HepG2 (cell line): Measurements from ENCODE around the gene LIMK2. TPM values are rescaled to one million over a fixed set of nuclear protein-coding genes. Genes with fewer than 3 reads are reported as not detected.

ENCODE experiments used
- ATAC-seq: fragments of 200-7000 bp; cut with Tn5 transposase; 3 replicates; pipeline ENCODE4 v1.9.1; 2020; ENCODE audit warnings: mild to moderate bottlenecking, moderate library complexity
- Bru-seq: library from RNA; stranded (reverse); fragments of 400-500 nt; gene quantifications from one replicate; lab custom pipeline; 2021; lab: Mats Ljungman, UMichigan
- BruChase-seq, 2 experiments: library from RNA; stranded (reverse); fragments of 400-500 nt; gene quantifications; one replicate each; lab custom pipeline; 2021; lab: Mats Ljungman, UMichigan
- BruUV-seq: library from RNA; stranded (reverse); fragments of 400-500 nt; replicated peaks from 2 replicates; lab custom pipeline; 2021; lab: Mats Ljungman, UMichigan
- CTCF ChIA-PET: fragments of 300-600 bp; formaldehyde crosslinking; extraction: SDS; loops from one replicate; lab custom pipeline; 2021; ENCODE audit warnings: low total read pairs, inconsistent platforms, low intra/inter-chr PET ratio; lab: Yijun Ruan, JAX
- POLR2A ChIA-PET: fragments of 350-600 bp; sonication (Branson Sonifier 250); formaldehyde crosslinking; loops from one replicate; lab custom pipeline; 2020; ENCODE audit warnings: antibody characterized with exemption, inconsistent platforms; lab: Yijun Ruan, JAX
- DNase-seq: peaks from one replicate; pipeline ENCODE4 v3.0.0-alpha.2; 2015; ENCODE audit warnings: low spot score
- FAIRE-seq: peaks from 3 replicates; lab custom pipeline; 2011; peaks lifted over from hg19 to GRCh38; lab: Jason Lieb, UNC
- H2AFZ ChIP-seq: one replicate; pipeline ENCODE4 v1.6.1; 2011; ENCODE audit warnings: low read length, inconsistent platforms
- H3K27ac ChIP-seq: fragments of 300-600 bp; 3 replicates; pipeline ENCODE4 v1.8.0; 2011; ENCODE audit warnings: mixed run types, mild to moderate bottlenecking, mixed read lengths, low read length, inconsistent platforms; ENCODE audit not compliant: insufficient read depth; ENCODE audit errors: extremely low read length
- H3K27me3 ChIP-seq, 2 experiments: fragments of 200-600 bp in 1 of 2; 2 replicates in 1 of 2; 3 replicates in 1 of 2; pipeline versions ENCODE4 v1.6.0 to v1.8.0; 2011; ENCODE audit warnings: low read length in 2 of 2, mild to moderate bottlenecking in 2 of 2, moderate library complexity in 2 of 2, inconsistent platforms in 1 of 2; ENCODE audit not compliant: insufficient read depth in 2 of 2, control insufficient read depth in 1 of 2
- H3K36me3 ChIP-seq, 2 experiments: fragments of 200-600 bp in 1 of 2; replicated peaks in 1 of 2; 2 replicates in 1 of 2; 3 replicates in 1 of 2; pipeline versions ENCODE4 v1.5.1 to v1.8.0; 2011; ENCODE audit warnings: low read length in 2 of 2, inconsistent platforms in 1 of 2; ENCODE audit not compliant: insufficient read depth in 2 of 2, control insufficient read depth in 1 of 2
- H3K4me1 ChIP-seq: 2 replicates; pipeline ENCODE4 v1.5.1; 2012; ENCODE audit warnings: low read length, inconsistent platforms; ENCODE audit not compliant: insufficient read depth
- H3K4me2 ChIP-seq: 2 replicates; pipeline ENCODE4 v1.6.0; 2011; ENCODE audit warnings: low read depth, low read length, inconsistent platforms
- H3K4me3 ChIP-seq, 3 experiments: fragments of 200-600 bp in 1 of 3; sonication (generic), shearing (Covaris generic) in 1 of 3; replicated peaks in 1 of 3; 2 replicates each; pipeline ENCODE4 v1.5.1; 2011 to 2016; ENCODE audit warnings: low read length in 3 of 3, inconsistent platforms in 2 of 3, low read depth in 2 of 3, mild to moderate bottlenecking in 2 of 3, control low read depth in 1 of 3, mixed read lengths in 1 of 3; ENCODE audit not compliant: insufficient read depth in 1 of 3
- H3K79me2 ChIP-seq: one replicate; pipeline ENCODE4 v1.6.1; 2011; ENCODE audit warnings: low read length, inconsistent platforms; ENCODE audit not compliant: insufficient read depth
- H3K9ac ChIP-seq: 2 replicates; pipeline ENCODE4 v1.6.0; 2011; ENCODE audit warnings: mild to moderate bottlenecking, low read depth, low read length, inconsistent platforms; ENCODE audit not compliant: insufficient read depth
- H3K9me3 ChIP-seq: 2 replicates; pipeline ENCODE4 v1.5.1; 2012; ENCODE audit warnings: mild to moderate bottlenecking, low read length
- H4K20me1 ChIP-seq: 2 replicates; pipeline ENCODE4 v1.6.0; 2011; ENCODE audit warnings: inconsistent platforms, mild to moderate bottlenecking, low read length, moderate library complexity; ENCODE audit not compliant: insufficient read depth
- DNMT1 ChIP-seq: sonication (generic); formaldehyde crosslinking; IDR thresholded peaks from 2 replicates; pipeline ENCODE4 v1.5.1; 2020; ENCODE audit warnings: mild to moderate bottlenecking, missing genetic modification reagents
- DR1 ChIP-seq: sonication (generic); formaldehyde crosslinking; IDR thresholded peaks from 2 replicates; pipeline ENCODE4 v1.8.0; 2021; ENCODE audit warnings: mild to moderate bottlenecking, missing genetic modification reagents, inconsistent platforms
- HNF1B ChIP-seq: sonication (generic); formaldehyde crosslinking; IDR thresholded peaks from 2 replicates; pipeline ENCODE4 v1.5.1; 2020; ENCODE audit warnings: mild to moderate bottlenecking, moderate library complexity, missing genetic modification reagents
- ISL2 ChIP-seq: sonication (generic); formaldehyde crosslinking; IDR thresholded peaks from 2 replicates; pipeline ENCODE4 v1.5.0; 2020; ENCODE audit warnings: missing genetic modification reagents
- KLF6 ChIP-seq: IDR thresholded peaks from 2 replicates; pipeline ENCODE4 v1.8.0; 2016; ENCODE audit warnings: missing biosample characterization, missing genetic modification reagents
- KLF9 ChIP-seq: IDR thresholded peaks from 2 replicates; pipeline ENCODE4 v1.6.1; 2016; ENCODE audit warnings: low read depth
- NFE2 ChIP-seq: sonication (generic); formaldehyde crosslinking; IDR thresholded peaks from 2 replicates; pipeline ENCODE4 v1.4.0; 2020; ENCODE audit warnings: missing genetic modification reagents
- TCF7 ChIP-seq: sonication (generic); IDR thresholded peaks from 2 replicates; pipeline ENCODE4 v1.6.1; 2016; ENCODE audit warnings: antibody characterized with exemption, low read depth
- ZIK1 ChIP-seq: sonication (generic); formaldehyde crosslinking; IDR thresholded peaks from 2 replicates; pipeline ENCODE4 v1.5.0; 2020; ENCODE audit warnings: mild to moderate bottlenecking, low read depth, missing genetic modification reagents, borderline replicate concordance
- ZNF224 ChIP-seq: sonication (generic); formaldehyde crosslinking; IDR thresholded peaks from 2 replicates; pipeline ENCODE4 v1.5.0; 2020; ENCODE audit warnings: mild to moderate bottlenecking, missing genetic modification reagents
- ZNF280B ChIP-seq: sonication (generic); formaldehyde crosslinking; IDR thresholded peaks from 2 replicates; pipeline ENCODE4 v1.5.0; 2020; ENCODE audit warnings: missing genetic modification reagents, mild to moderate bottlenecking, borderline replicate concordance
- ZNF639 ChIP-seq: conservative IDR thresholded peaks from 2 replicates; pipeline ENCODE4 v1.6.1; 2018; ENCODE audit warnings: missing genetic modification reagents
- WGBS: methylation state at CpG from one replicate; pipeline ENCODE4 v1.1.6; 2017; ENCODE audit warnings: low lambda C conversion rate; 5-methylcytosine and 5-hydroxymethylcytosine counted together
- in situ Hi-C: cut with HindIII; loops from 2 replicates; pipeline ENCODE4 v1.10.0; 2017; ENCODE audit warnings: low pct_unique_long_range_greater_than_20kb; ENCODE audit not compliant: extremely low pct_ligation_motif_present
- intact Hi-C: fragments of 100-400 bp; cut with micrococcal nuclease; formaldehyde crosslinking; loops from one replicate; pipeline ENCODE4 v1.10.0; 2022; ENCODE audit not compliant: unreplicated experiment
- long read RNA-seq, 2 experiments: library from RNA in 1 of 2; library from polyadenylated mRNA in 1 of 2; stranded (forward) in 1 of 2; unstranded in 1 of 2; transcript quantifications; one replicate each; pipeline ENCODE4 v2.0.0, GENCODE V29; 2019 to 2022
- polyA minus RNA-seq, 3 experiments: library from RNA; depleted of rRNA, polyadenylated mRNA; stranded (reverse); fragments of >200 nt; gene quantifications; 2 replicates each; pipeline ENCODE4 v1.2.3, GENCODE V29; 2011; ENCODE audit warnings: low replicate concordance in 1 of 3
- polyA plus RNA-seq, 8 experiments: library from polyadenylated mRNA; depleted of rRNA in 3 of 8; stranded (reverse) in 7 of 8; unstranded in 1 of 8; fragments of >200 nt; fragmentation: Illumina TruSeq in 4 of 8; extraction: Trizol in 4 of 8; gene quantifications; 2 replicates each; pipeline versions ENCODE4 v1.2.1 to v1.2.3, GENCODE V29; 2011 to 2016; ENCODE audit warnings: low read depth in 4 of 8, missing spikeins in 1 of 8, mixed read lengths in 1 of 8; ENCODE audit not compliant: insufficient read depth in 1 of 8
- total RNA-seq, 5 experiments: library from RNA; depleted of rRNA; stranded (reverse); fragments of >200 nt; fragmentation: Illumina TruSeq; extraction: Trizol; gene quantifications; 2 replicates each; pipeline ENCODE4 v1.2.3, GENCODE V29; 2016; ENCODE audit warnings: low read depth in 1 of 5

Gene LIMK2
- total RNA-seq (2016; rRNA removed; fragmentation: Illumina TruSeq; extraction: Trizol) (25.9 and 29.8 TPM in 2 replicates), polyA plus RNA-seq (2011; rRNA removed) (20.9 and 22.2 TPM in 2 replicates), polyA minus RNA-seq (2011; rRNA and poly(A)+ RNA removed; ENCODE audit: low replicate concordance) (7.4 and 68.6 TPM in 2 replicates), Bru-seq, nascent RNA (percentile 85 among the genes with signal in this experiment), BruChase-seq, experiment 1, labeled RNA remaining after a 6-hour chase (percentile 82 among the genes with signal in this experiment), BruChase-seq, experiment 2, labeled RNA remaining after a 2-hour chase (percentile 87 among the genes with signal in this experiment)
- 11.6 and 11.9 TPM in 2 replicates for total RNA-seq (2016; cell fraction: cytosol; rRNA removed; fragmentation: Illumina TruSeq; extraction: Trizol; ENCODE audit: low read depth)
- 23.7 and 30.9 TPM in 2 replicates for total RNA-seq (2016; cell fraction: insoluble cytoplasmic fraction; rRNA removed; fragmentation: Illumina TruSeq; extraction: Trizol)
- total RNA-seq (2016; cell fraction: membrane; rRNA removed; fragmentation: Illumina TruSeq; extraction: Trizol) = 16.0 and 16.7 TPM in 2 replicates
- total RNA-seq (2016; cell fraction: nucleus; rRNA removed; fragmentation: Illumina TruSeq; extraction: Trizol) = 34.7 and 39.4 TPM in 2 replicates
- polyA plus RNA-seq (2011; cell fraction: cytosol; rRNA removed) = 13.6 and 17.8 TPM in 2 replicates
- 73.7 and 77.5 TPM in 2 replicates for polyA plus RNA-seq (2011; cell fraction: nucleus; rRNA removed)
- polyA plus RNA-seq (2012) = 13.8 and 20.5 TPM in 2 replicates
- 3.6 and 3.7 TPM in 2 replicates for polyA plus RNA-seq (2016; cell fraction: cytosol; fragmentation: Illumina TruSeq; extraction: Trizol; ENCODE audit: low read depth)
- 18.1 and 21.1 TPM in 2 replicates for polyA plus RNA-seq (2016; cell fraction: insoluble cytoplasmic fraction; fragmentation: Illumina TruSeq; extraction: Trizol; ENCODE audit: low read depth)
- polyA plus RNA-seq (2016; cell fraction: membrane; fragmentation: Illumina TruSeq; extraction: Trizol; ENCODE audit: low read depth) = 6.3 and 6.8 TPM in 2 replicates
- 49.2 and 49.7 TPM in 2 replicates for polyA plus RNA-seq (2016; cell fraction: nucleus; fragmentation: Illumina TruSeq; extraction: Trizol; ENCODE audit: insufficient read depth, low read depth)
- 11.4 and 15.5 TPM in 2 replicates for polyA minus RNA-seq (2011; cell fraction: cytosol; rRNA and poly(A)+ RNA removed)
- 67.0 and 76.2 TPM in 2 replicates for polyA minus RNA-seq (2011; cell fraction: nucleus; rRNA and poly(A)+ RNA removed)
- long read RNA-seq, experiment 1, transcript LIMK2-201 (16 exons, 3,670 nt) = major isoform, 8 of 19 reads
- long read RNA-seq, experiment 1, partial matches to known transcripts = 5 of 19 reads
- long read RNA-seq, experiment 1, other reads (novel, unspliced or antisense) = 6 of 19 reads
- long read RNA-seq, experiment 2, transcript LIMK2-201 (16 exons, 3,670 nt) = major isoform, 34 of 88 reads
- long read RNA-seq, experiment 2, partial matches to known transcripts = 21 of 88 reads
- long read RNA-seq, experiment 2, other reads (novel, unspliced or antisense) = 33 of 88 reads

- ChIA-PET POLR2A (interaction anchor here (0.7 to 6.3 kb wide), 7 partner anchors 15 to 135 kb away, joined by 3 to 168 read pairs (median 4); partner anchors contain the start of genes PATZ1 and PIK3IP1), CTCF (interaction anchor here (1.8 to 3.0 kb wide), 2 partner anchors 13 to 20 kb away, joined by 5 to 34 read pairs; no protein-coding TSS in a partner anchor)
- Histone ChIP-seq H3K9me3 (no peaks in the 10 kb centered on the region), H3K4me1 (peaks cover 79% of the 10 kb centered on the region), H3K9ac (peak within 1 kb of the TSS; percentile 90), H3K4me2 (peak within 1 kb of the TSS; percentile 98), H3K36me3 (no peaks in the 10 kb centered on the region; a peak in 1 of 5 replicates), H4K20me1 (no peaks in the 10 kb centered on the region), H3K4me3 (peak within 1 kb of the TSS; percentile 90 to 99 (median 97)), H2AFZ (peak within 1 kb of the TSS; percentile 68), H3K79me2 (peaks cover 49% of the 10 kb centered on the region), H3K27ac (peak within 1 kb of the TSS; percentile 73), H3K27me3 (no peaks in the 10 kb centered on the region; a peak in 1 of 5 replicates)
- 2% methylated on average over 23 of the region's 64 CpGs for WGBS
- ATAC-seq (peak; percentile 88), FAIRE-seq (no peak), DNase-seq (peak; percentile 83)
- intact Hi-C loops = loop anchor here (1.0 kb wide), 1 partner anchor 19 kb away; no protein-coding TSS in a partner anchor
- no TSS peak for BruUV-seq
- in situ Hi-C loops = no loop called here
- TF ChIP-seq ISL2 (CRISPR knock-in tag) (peak; percentile 32; the same call in 1 of the 2 replicates), ZNF639 (peak; percentile 57; the same call in 1 of the 2 replicates), HNF1B (CRISPR knock-in tag) (peak; percentile 37), ZNF224 (no peak; the same call in 1 of the 2 replicates), NFE2 (CRISPR knock-in tag) (no peak), KLF6 (CRISPR knock-in tag) (0 out of 2 replicates have a peak, but pooled peaks have one; percentile 67), TCF7 (0 out of 2 replicates have a peak, but pooled peaks have one; percentile 8), DR1 (CRISPR knock-in tag) (peak; percentile 65; the same call in 1 of the 2 replicates), DNMT1 (CRISPR knock-in tag) (no peak; the same call in 1 of the 2 replicates), ZIK1 (no peak), ZNF280B (CRISPR knock-in tag) (peak; percentile 59; the same call in 1 of the 2 replicates), KLF9 (CRISPR knock-in tag) (no peak)
Observed at GRCh38 chr22:31211862-31212730, at the start of gene LIMK2. Gene LIMK2, plus strand, starts transcription at chr22:31212298. Its CDS starts 111 bp downstream, at chr22:31212409.
